Activated CD4-positive, alpha-beta T cell treated with anti-CD3 and anti-CD28 coated beads for 36 hours (primary cell): Measurements from ENCODE around the gene CHD2. TPM values are rescaled to one million over a fixed set of nuclear protein-coding genes. Genes with fewer than 3 reads are reported as not detected.

Experiments
- ATAC-seq: fragments of 200-7000 bp; cut with Tn5 transposase; one replicate; pipeline ENCODE4 v1.10.0; 2021; ENCODE audit warnings: mild to moderate bottlenecking, moderate library complexity
- CTCF ChIA-PET: fragments of 350-600 bp; sonication (Branson Sonifier 250); formaldehyde crosslinking; loops from one replicate; lab custom pipeline; 2021; ENCODE audit warnings: antibody characterized with exemption; lab: Charles Lee
- POLR2A ChIA-PET: fragments of 350-600 bp; sonication (Branson Sonifier 250); formaldehyde crosslinking; loops from one replicate; lab custom pipeline; 2021; ENCODE audit warnings: antibody characterized with exemption, inconsistent platforms; lab: Charles Lee
- DNase-seq: peaks from one replicate; pipeline ENCODE4 v3.0.0-alpha.2; 2020
- H3K27ac Mint-ChIP-seq: one replicate; pipeline ENCODE4 v1.8.0; 2021; ENCODE audit warnings: mixed read lengths
- H3K27me3 Mint-ChIP-seq: one replicate; pipeline ENCODE4 v1.8.0; 2021; ENCODE audit warnings: mixed read lengths
- H3K36me3 Mint-ChIP-seq: one replicate; pipeline ENCODE4 v1.8.0; 2021; ENCODE audit warnings: low read depth, mixed read lengths
- H3K4me1 Mint-ChIP-seq: one replicate; pipeline ENCODE4 v1.8.0; 2021; ENCODE audit warnings: mixed read lengths
- H3K4me3 Mint-ChIP-seq: one replicate; pipeline ENCODE4 v1.8.0; 2021; ENCODE audit warnings: mild to moderate bottlenecking, moderate library complexity, mixed read lengths
- H3K9me3 Mint-ChIP-seq: one replicate; pipeline ENCODE4 v1.8.0; 2021; ENCODE audit warnings: low read depth, mixed read lengths
- intact Hi-C, 2 experiments: fragments of 100-400 bp; cut with DNase I in 1 of 2; cut with micrococcal nuclease in 1 of 2; formaldehyde crosslinking; loops; one replicate each; pipeline versions ENCODE4 v1.14.2 to v1.15.1; 2022 to 2024; cut with DNase I, micrococcal nuclease
- microRNA-seq: library from miRNA; unstranded; fragments of <30 nt; microRNA quantifications from one replicate; pipeline ENCODE4 v1.2.0, GENCODE V29; 2021; ENCODE audit warnings: borderline replicate concordance
- total RNA-seq, 2 experiments: library from RNA; stranded (reverse); gene quantifications; one replicate each; pipeline ENCODE4 v1.2.3, GENCODE V29; 2021

Gene CHD2
- total RNA-seq, 2 experiments from 2014 or later: 118 to 149 TPM

- H3K4me3 Mint-ChIP-seq: peak overlapping the region; percentile 43
- DNase-seq: no peak
- H3K9me3 Mint-ChIP-seq: no peaks in the 10 kb centered on the region
- no peak overlapping the region for H3K27ac Mint-ChIP-seq
- intact Hi-C loops: no loop called here
- ChIA-PET POLR2A (no interaction called here), CTCF (no interaction called here)
- no peaks in the 10 kb centered on the region for H3K36me3 Mint-ChIP-seq
- ATAC-seq: no peak
- peaks cover 10% of the 10 kb centered on the region for H3K4me1 Mint-ChIP-seq
- H3K27me3 Mint-ChIP-seq: peaks cover 47% of the 10 kb centered on the region
Measured at GRCh38 chr15:93073465-93073952, 173.4 kb downstream of the CHD2 start.

- Mint-ChIP-seq H3K4me1 (peaks cover 10% of the 10 kb centered on the region), H3K27ac (no peak overlapping the region), H3K4me3 (no peak overlapping the region), H3K36me3 (no peaks in the 10 kb centered on the region), H3K9me3 (no peaks in the 10 kb centered on the region), H3K27me3 (peaks cover 48% of the 10 kb centered on the region)
- no peak for DNase-seq
- no peak for ATAC-seq
- POLR2A ChIA-PET: no interaction called here
- CTCF ChIA-PET: interaction anchor here (0.7 kb wide), 1 partner anchor 137 kb away, joined by 3 read pairs; no protein-coding TSS in a partner anchor
- intact Hi-C loops: no loop called here
Measured at GRCh38 chr15:93074599-93074998, 174.5 kb downstream of the CHD2 start.

- no peak overlapping the region for H3K27ac Mint-ChIP-seq
- no peak for ATAC-seq
- peaks cover 47% of the 10 kb centered on the region for H3K27me3 Mint-ChIP-seq
- intact Hi-C loops: no loop called here
- peaks cover 10% of the 10 kb centered on the region for H3K4me1 Mint-ChIP-seq
- no peak for DNase-seq
- CTCF ChIA-PET: interaction anchor here (3.1 kb wide), 1 partner anchor 12 kb away, joined by 21 read pairs; the partner anchor contains the start of gene RGMA
- H3K4me3 Mint-ChIP-seq: no peak overlapping the region
- no peaks in the 10 kb centered on the region for H3K9me3 Mint-ChIP-seq
- POLR2A ChIA-PET: no interaction called here
- H3K36me3 Mint-ChIP-seq: no peaks in the 10 kb centered on the region
Measured at GRCh38 chr15:93076217-93076616, 176.1 kb downstream of the CHD2 start.

GRCh38 chr15:93076875-93077274 lies 176.8 kb downstream of the CHD2 start:
- Mint-ChIP-seq H3K4me1 (peaks cover 9% of the 10 kb centered on the region), H3K27me3 (peaks cover 45% of the 10 kb centered on the region), H3K9me3 (no peaks in the 10 kb centered on the region), H3K36me3 (no peaks in the 10 kb centered on the region), H3K4me3 (no peak overlapping the region), H3K27ac (no peak overlapping the region)
- intact Hi-C loops: no loop called here
- ChIA-PET CTCF (interaction anchor here (0.8 to 3.1 kb wide), 4 partner anchors 11 to 107 kb away, joined by 4 to 21 read pairs (median 4); partner anchors contain the start of gene RGMA), POLR2A (no interaction called here)
- no peak for ATAC-seq
- no peak for DNase-seq

Small RNA genes within 50 kb of the gene (microRNA-seq; reads per million reads assigned to microRNA genes)
- not detected for gene MIR3175

Other genes with a start within 250 kb of the CHD2 start
- 1 to 10 TPM; 4.0 to 4.9 TPM for gene FAM174B, start 244.5 kb upstream of the CHD2 start, total RNA-seq
- gene RGMA, start 188.9 kb downstream of the CHD2 start, total RNA-seq: under 1 TPM; 0.11 to 0.14 TPM